ENCODE measurements around the gene RTTN. TPM values are rescaled to one million over a fixed set of nuclear protein-coding genes. Genes with fewer than 3 reads are reported as not detected.

Gene RTTN
- total RNA-seq, 1 donor from 2014 or later: 25.6 TPM

GRCh38 chr18:70036168-70036567 is 169.3 kb downstream of the RTTN start:
- TF ChIP-seq, protein P1, sequence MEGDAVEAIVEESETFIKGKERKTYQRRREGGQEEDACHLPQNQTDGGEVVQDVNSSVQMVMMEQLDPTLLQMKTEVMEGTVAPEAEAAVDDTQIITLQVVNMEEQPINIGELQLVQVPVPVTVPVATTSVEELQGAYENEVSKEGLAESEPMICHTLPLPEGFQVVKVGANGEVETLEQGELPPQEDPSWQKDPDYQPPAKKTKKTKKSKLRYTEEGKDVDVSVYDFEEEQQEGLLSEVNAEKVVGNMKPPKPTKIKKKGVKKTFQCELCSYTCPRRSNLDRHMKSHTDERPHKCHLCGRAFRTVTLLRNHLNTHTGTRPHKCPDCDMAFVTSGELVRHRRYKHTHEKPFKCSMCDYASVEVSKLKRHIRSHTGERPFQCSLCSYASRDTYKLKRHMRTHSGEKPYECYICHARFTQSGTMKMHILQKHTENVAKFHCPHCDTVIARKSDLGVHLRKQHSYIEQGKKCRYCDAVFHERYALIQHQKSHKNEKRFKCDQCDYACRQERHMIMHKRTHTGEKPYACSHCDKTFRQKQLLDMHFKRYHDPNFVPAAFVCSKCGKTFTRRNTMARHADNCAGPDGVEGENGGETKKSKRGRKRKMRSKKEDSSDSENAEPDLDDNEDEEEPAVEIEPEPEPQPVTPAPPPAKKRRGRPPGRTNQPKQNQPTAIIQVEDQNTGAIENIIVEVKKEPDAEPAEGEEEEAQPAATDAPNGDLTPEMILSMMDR (IDR thresholded peaks at IDR 0.05; ENCODE audit: unreplicated experiment): no peak
- no peak for DNase-seq (ENCODE audit: low spot score in 2 of 2, unreplicated experiment in 2 of 2)

GRCh38 chr18:70031221-70031620 is 174.3 kb downstream of the RTTN start:
- Mint-ChIP-seq H3K36me3 (peaks cover 13% of the 10 kb centered on the region), H3K9me3 (peaks cover 9% of the 10 kb centered on the region), H3K27me3 (ENCODE audit: low read depth) (no peaks in the 10 kb centered on the region), H3K27ac (no peak overlapping the region), H3K4me1 (no peaks in the 10 kb centered on the region), H3K4me3 (no peak overlapping the region)
- DNase-seq (ENCODE audit: low spot score in 2 of 2, unreplicated experiment in 2 of 2): no peak
- TF ChIP-seq, protein P1 (IDR thresholded peaks at IDR 0.05; ENCODE audit: unreplicated experiment): no peak

More at GRCh38 chr18:70036168-70036567, 169.3 kb downstream of the RTTN start:
- no peaks in the 10 kb centered on the region for H3K27me3 Mint-ChIP-seq (ENCODE audit: low read depth)
- no peak overlapping the region for H3K27ac Mint-ChIP-seq
- H3K9me3 Mint-ChIP-seq: peaks cover 15% of the 10 kb centered on the region
- H3K4me1 Mint-ChIP-seq: no peaks in the 10 kb centered on the region
- H3K4me3 Mint-ChIP-seq: no peak overlapping the region
- peaks cover 30% of the 10 kb centered on the region for H3K36me3 Mint-ChIP-seq

DNA sequence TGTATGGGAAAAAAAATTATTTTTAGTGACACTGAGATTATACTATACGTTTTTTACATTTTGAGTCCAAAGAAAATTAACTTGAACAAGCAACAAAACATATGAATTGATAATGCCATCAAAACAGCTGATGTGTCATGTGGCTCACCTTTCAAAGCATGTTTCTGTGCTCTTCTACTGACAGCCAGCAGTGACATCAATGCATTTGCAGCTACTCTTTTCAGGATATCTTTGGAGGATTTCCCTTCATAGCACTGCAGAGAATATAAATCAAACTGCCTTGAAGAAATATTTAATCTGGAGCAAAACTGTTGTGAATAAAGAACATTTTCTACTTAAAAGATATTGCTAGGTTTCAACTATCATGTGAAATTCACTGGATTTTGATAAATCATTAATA is 174.8 kb downstream of the RTTN start:
- TF ChIP-seq, protein P1 (IDR thresholded peaks at IDR 0.05; ENCODE audit: unreplicated experiment): no peak
- Mint-ChIP-seq H3K27me3 (ENCODE audit: low read depth) (no peaks in the 10 kb centered on the region), H3K4me1 (no peaks in the 10 kb centered on the region), H3K4me3 (no peak overlapping the region), H3K36me3 (peaks cover 11% of the 10 kb centered on the region), H3K9me3 (peaks cover 7% of the 10 kb centered on the region), H3K27ac (no peak overlapping the region)
- no peak for DNase-seq (ENCODE audit: low spot score in 2 of 2, unreplicated experiment in 2 of 2)

GRCh38 chr18:70029163-70029562 is 176.3 kb downstream of the RTTN start:
- no peak overlapping the region for H3K4me3 Mint-ChIP-seq
- no peaks in the 10 kb centered on the region for H3K4me1 Mint-ChIP-seq
- no peaks in the 10 kb centered on the region for H3K27me3 Mint-ChIP-seq (ENCODE audit: low read depth)
- TF ChIP-seq, protein P1 (IDR thresholded peaks at IDR 0.05; ENCODE audit: unreplicated experiment): no peak
- peaks cover 11% of the 10 kb centered on the region for H3K36me3 Mint-ChIP-seq
- DNase-seq (ENCODE audit: low spot score in 2 of 2, unreplicated experiment in 2 of 2): no peak
- peaks cover 7% of the 10 kb centered on the region for H3K9me3 Mint-ChIP-seq
- H3K27ac Mint-ChIP-seq: no peak overlapping the region

DNA sequence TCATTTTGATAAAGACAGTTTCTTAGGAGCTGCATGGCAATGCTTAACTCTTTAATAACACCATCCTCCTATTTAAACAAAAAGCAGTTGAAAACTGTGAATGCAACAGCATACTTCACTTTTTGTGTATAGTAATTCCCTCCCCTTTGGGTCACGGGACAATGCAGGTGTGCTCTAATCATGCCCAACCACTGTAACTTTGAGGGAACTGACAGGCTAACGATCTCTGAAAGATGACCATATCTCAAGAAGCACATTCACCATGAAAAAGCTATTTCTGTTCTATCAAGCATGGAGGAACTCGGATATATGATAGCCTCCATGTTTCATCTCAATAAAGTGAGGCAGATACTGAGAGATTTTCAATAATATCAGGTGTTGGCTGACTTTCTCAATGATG is 176.8 kb downstream of the RTTN start:
- no peaks in the 10 kb centered on the region for H3K4me1 Mint-ChIP-seq
- H3K4me3 Mint-ChIP-seq: no peak overlapping the region
- TF ChIP-seq, protein P1 (IDR thresholded peaks at IDR 0.05; ENCODE audit: unreplicated experiment): no peak
- DNase-seq (ENCODE audit: low spot score in 2 of 2, unreplicated experiment in 2 of 2): no peak
- H3K9me3 Mint-ChIP-seq: peaks cover 7% of the 10 kb centered on the region
- H3K36me3 Mint-ChIP-seq: peaks cover 14% of the 10 kb centered on the region
- H3K27ac Mint-ChIP-seq: no peak overlapping the region
- H3K27me3 Mint-ChIP-seq (ENCODE audit: low read depth): no peaks in the 10 kb centered on the region

DNA sequence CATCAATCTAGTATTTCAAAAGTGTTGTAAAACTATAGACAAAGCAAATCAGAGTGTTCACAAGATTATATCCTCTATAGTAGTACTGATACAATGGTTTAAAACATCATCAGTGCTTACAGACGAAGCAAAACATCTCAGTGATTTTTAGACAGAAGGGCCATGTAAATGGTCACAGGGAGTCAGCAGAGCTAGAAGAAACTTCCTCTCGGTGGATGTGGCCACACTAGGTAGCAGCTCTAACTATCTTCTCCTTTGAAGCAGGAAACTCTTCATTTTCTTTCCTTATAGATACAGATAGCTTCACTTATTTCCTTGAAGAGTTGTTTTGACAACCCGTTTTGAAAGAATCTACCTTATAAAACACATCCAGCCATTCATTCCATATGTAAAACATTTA is 177.4 kb downstream of the RTTN start:
- TF ChIP-seq, protein P1 (IDR thresholded peaks at IDR 0.05; ENCODE audit: unreplicated experiment): no peak
- no peak overlapping the region for H3K4me3 Mint-ChIP-seq

More for the DNA sequence above, 177.4 kb downstream of the RTTN start:
- DNase-seq (ENCODE audit: low spot score in 2 of 2, unreplicated experiment in 2 of 2): no peak
- H3K36me3 Mint-ChIP-seq: peaks cover 14% of the 10 kb centered on the region
- H3K27ac Mint-ChIP-seq: no peak overlapping the region
- no peaks in the 10 kb centered on the region for H3K27me3 Mint-ChIP-seq (ENCODE audit: low read depth)
- no peaks in the 10 kb centered on the region for H3K4me1 Mint-ChIP-seq
- H3K9me3 Mint-ChIP-seq: peaks cover 2% of the 10 kb centered on the region

Data from mesothelial cell of epicardium (in vitro differentiated cells).